Mesenchymal stem cell (in vitro differentiated cells and primary cell): Measurements from ENCODE around the gene PIK3CD.

Experiments used
- DNase-seq: peaks from one replicate; pipeline ENCODE4 v3.0.0-alpha.2; 2013
- H2AFZ ChIP-seq: one replicate; pipeline ENCODE4 v1.6.1; 2013; ENCODE audit warnings: low read depth, mild to moderate bottlenecking, control low read depth, inconsistent platforms, low read length, moderate library complexity
- H2AK5ac ChIP-seq: 2 replicates; pipeline ENCODE4 v1.6.1; 2013; ENCODE audit warnings: low read length, moderate library complexity, mild to moderate bottlenecking, inconsistent platforms; ENCODE audit not compliant: severe bottlenecking
- H2BK120ac ChIP-seq: one replicate; pipeline ENCODE4 v1.6.1; 2013; ENCODE audit warnings: low read depth, mild to moderate bottlenecking, inconsistent platforms, low read length, moderate library complexity
- H2BK12ac ChIP-seq, 2 experiments: one replicate each; pipeline ENCODE4 v1.6.1; 2013; ENCODE audit warnings: inconsistent platforms in 2 of 2, low read length in 2 of 2, mild to moderate bottlenecking in 2 of 2, moderate library complexity in 2 of 2, control low read depth in 1 of 2
- H2BK15ac ChIP-seq: one replicate; pipeline ENCODE4 v1.6.1; 2013; ENCODE audit warnings: mild to moderate bottlenecking, low read depth, inconsistent platforms; ENCODE audit not compliant: poor library complexity, severe bottlenecking
- H2BK5ac ChIP-seq: 2 replicates; pipeline ENCODE4 v1.6.1; 2013; ENCODE audit warnings: low read depth, mild to moderate bottlenecking, low read length, control low read depth, inconsistent platforms; ENCODE audit not compliant: poor library complexity, severe bottlenecking
- H3K14ac ChIP-seq, 2 experiments: one replicate each; pipeline ENCODE4 v1.6.1; 2013; ENCODE audit warnings: inconsistent platforms in 2 of 2, low read length in 2 of 2, control low read depth in 1 of 2, mild to moderate bottlenecking in 1 of 2, moderate library complexity in 1 of 2
- H3K18ac ChIP-seq, 2 experiments: one replicate each; pipeline ENCODE4 v1.6.1; 2013; ENCODE audit warnings: inconsistent platforms in 2 of 2, low read length in 2 of 2, control low read depth in 1 of 2, low read depth in 1 of 2, mild to moderate bottlenecking in 1 of 2
- H3K23ac ChIP-seq, 2 experiments: one replicate each; pipeline ENCODE4 v1.6.1; 2013; ENCODE audit warnings: inconsistent platforms in 2 of 2, low read length in 2 of 2, mild to moderate bottlenecking in 2 of 2, moderate library complexity in 2 of 2, control low read depth in 1 of 2
- H3K27ac ChIP-seq: 2 replicates; pipeline ENCODE4 v1.5.1; 2013; ENCODE audit warnings: mild to moderate bottlenecking, moderate library complexity, low read length, control low read depth, inconsistent platforms; ENCODE audit not compliant: poor library complexity, severe bottlenecking
- H3K27me3 ChIP-seq, 2 experiments: 2 replicates each; pipeline versions ENCODE4 v1.6.1 to v1.7.0; 2013; ENCODE audit warnings: low read length in 2 of 2, mild to moderate bottlenecking in 2 of 2, moderate library complexity in 2 of 2, control low read depth in 1 of 2, inconsistent platforms in 1 of 2; ENCODE audit not compliant: control insufficient read depth in 1 of 2, insufficient read depth in 1 of 2
- H3K36me3 ChIP-seq, 2 experiments: 2 replicates each; pipeline versions ENCODE4 v1.6.1 to v1.7.0; 2013; ENCODE audit warnings: low read length in 2 of 2, control low read depth in 1 of 2, inconsistent platforms in 1 of 2, low read depth in 1 of 2, mild to moderate bottlenecking in 1 of 2; ENCODE audit not compliant: insufficient read depth in 2 of 2, control insufficient read depth in 1 of 2
- H3K4ac ChIP-seq, 2 experiments: one replicate each; pipeline ENCODE4 v1.6.1; 2013; ENCODE audit warnings: inconsistent platforms in 2 of 2, low read length in 2 of 2, mild to moderate bottlenecking in 2 of 2, moderate library complexity in 2 of 2, control low read depth in 1 of 2, low read depth in 1 of 2
- H3K4me1 ChIP-seq: 2 replicates; pipeline ENCODE4 v1.6.1; 2013; ENCODE audit warnings: low read depth, low read length, control low read depth; ENCODE audit not compliant: control insufficient read depth, insufficient read depth
- H3K4me2 ChIP-seq: 2 replicates; pipeline ENCODE4 v1.6.1; 2013; ENCODE audit warnings: low read length, mild to moderate bottlenecking, inconsistent platforms; ENCODE audit not compliant: poor library complexity, severe bottlenecking
- H3K4me3 ChIP-seq, 2 experiments: 2 replicates each; pipeline versions ENCODE4 v1.5.1 to v1.7.0; 2013; ENCODE audit warnings: low read length in 2 of 2, mild to moderate bottlenecking in 2 of 2, control low read depth in 1 of 2, low read depth in 1 of 2; ENCODE audit not compliant: insufficient read depth in 1 of 2
- H3K79me1 ChIP-seq: replicated peaks from 2 replicates; pipeline ENCODE4 v1.6.1; 2013; ENCODE audit warnings: mild to moderate bottlenecking, control low read depth, low read length, inconsistent platforms; ENCODE audit not compliant: poor library complexity, severe bottlenecking
- H3K9ac ChIP-seq: 2 replicates; pipeline ENCODE4 v1.7.0; 2013; ENCODE audit warnings: mild to moderate bottlenecking, low read length, moderate library complexity
- H3K9me3 ChIP-seq: 2 replicates; pipeline ENCODE4 v1.7.0; 2013; ENCODE audit warnings: mild to moderate bottlenecking, low read length; ENCODE audit not compliant: control insufficient read depth
- H4K8ac ChIP-seq: one replicate; pipeline ENCODE4 v1.6.1; 2013; ENCODE audit warnings: inconsistent platforms, mild to moderate bottlenecking, low read length, moderate library complexity
- H4K91ac ChIP-seq: one replicate; pipeline ENCODE4 v1.6.1; 2013; ENCODE audit warnings: mild to moderate bottlenecking, low read length, inconsistent platforms
- WGBS: methylation state at CpG from one replicate; pipeline ENCODE4 v1.1.7; 2013; ENCODE audit warnings: mixed read lengths; 5-methylcytosine and 5-hydroxymethylcytosine counted together

The PIK3CD gene

GRCh38 chr1:9630331-9631111 lies 21.0 kb upstream of the PIK3CD start:
- H2BK120ac ChIP-seq: no peak overlapping the region
- H3K79me1 ChIP-seq: no peaks in the 10 kb centered on the region
- H3K4me3 ChIP-seq: no peak overlapping the region
- no peak overlapping the region for H4K91ac ChIP-seq
- no peak overlapping the region for H3K27ac ChIP-seq
- peaks cover 14% of the 10 kb centered on the region for H3K9me3 ChIP-seq
- no peak overlapping the region for H2BK12ac ChIP-seq
- H3K36me3 ChIP-seq: no peaks in the 10 kb centered on the region
- no peak for DNase-seq
- no peak overlapping the region for H3K14ac ChIP-seq
- H3K9ac ChIP-seq: no peak overlapping the region
- H4K8ac ChIP-seq: no peak overlapping the region
- no peak overlapping the region for H3K18ac ChIP-seq
- 89% methylated on average over 8 of the region's 8 CpGs for WGBS
- peaks cover 0 to 42% of the 10 kb centered on the region in 2 experiments for H3K27me3 ChIP-seq
- no peak overlapping the region for H2AK5ac ChIP-seq
- no peak overlapping the region for H3K23ac ChIP-seq
- H2BK5ac ChIP-seq: no peak overlapping the region
- no peak overlapping the region for H3K4me2 ChIP-seq
- no peak overlapping the region for H2AFZ ChIP-seq
- H2BK15ac ChIP-seq: no peak overlapping the region
- peaks cover 14% of the 10 kb centered on the region for H3K4me1 ChIP-seq
- no peak overlapping the region for H3K4ac ChIP-seq

- H3K18ac ChIP-seq: no peak overlapping the region
- H4K8ac ChIP-seq: no peak overlapping the region
- no peak overlapping the region for H2BK120ac ChIP-seq
- peaks cover 12% of the 10 kb centered on the region for H3K4me1 ChIP-seq
- H3K36me3 ChIP-seq: no peaks in the 10 kb centered on the region
- H2BK12ac ChIP-seq: no peak overlapping the region
- no peak for DNase-seq
- no peak overlapping the region for H3K4me3 ChIP-seq
- peaks cover 0 to 32% of the 10 kb centered on the region in 2 experiments for H3K27me3 ChIP-seq
- peaks cover 15% of the 10 kb centered on the region for H3K9me3 ChIP-seq
- WGBS: 80% methylated on average over 3 of the region's 3 CpGs
- no peak overlapping the region for H4K91ac ChIP-seq
- H2BK15ac ChIP-seq: no peak overlapping the region
- no peak overlapping the region for H3K23ac ChIP-seq
- no peak overlapping the region for H3K14ac ChIP-seq
- H2BK5ac ChIP-seq: no peak overlapping the region
- H2AFZ ChIP-seq: no peak overlapping the region
- H3K27ac ChIP-seq: no peak overlapping the region
- H3K79me1 ChIP-seq: no peaks in the 10 kb centered on the region
- no peak overlapping the region for H2AK5ac ChIP-seq
- no peak overlapping the region for H3K4ac ChIP-seq
- no peak overlapping the region for H3K9ac ChIP-seq
- no peak overlapping the region for H3K4me2 ChIP-seq
Observed at GRCh38 chr1:9631613-9632012, 19.9 kb upstream of the PIK3CD start.

GRCh38 chr1:9633493-9633892 lies 18.0 kb upstream of the PIK3CD start:
- 95% methylated on average over 5 of the region's 6 CpGs for WGBS

GRCh38 chr1:9634582-9634981 lies 16.9 kb upstream of the PIK3CD start:
- Histone ChIP-seq H3K79me1 (no peaks in the 10 kb centered on the region), H3K4me2 (no peak overlapping the region), H3K36me3 (no peaks in the 10 kb centered on the region), H2BK5ac (no peak overlapping the region), H3K4ac (no peak overlapping the region), H2BK12ac (no peak overlapping the region), H4K8ac (no peak overlapping the region), H3K27ac (no peak overlapping the region), H4K91ac (no peak overlapping the region), H3K4me1 (no peaks in the 10 kb centered on the region), H2BK120ac (no peak overlapping the region), H2BK15ac (no peak overlapping the region), H3K9ac (no peak overlapping the region), H3K4me3 (no peak overlapping the region), H2AK5ac (no peak overlapping the region), H3K27me3 (peaks cover 0 to 21% of the 10 kb centered on the region in 2 experiments), H3K18ac (no peak overlapping the region), H3K23ac (no peak overlapping the region), H2AFZ (no peak overlapping the region), H3K14ac (no peak overlapping the region), H3K9me3 (peaks cover 15% of the 10 kb centered on the region)
- 88% methylated on average over 1 of the region's 2 CpGs for WGBS
- DNase-seq: no peak

More at GRCh38 chr1:9633493-9633892, 18.0 kb upstream of the PIK3CD start:
- H3K4me3 ChIP-seq: no peak overlapping the region
- H4K8ac ChIP-seq: no peak overlapping the region
- H3K4me2 ChIP-seq: no peak overlapping the region
- peaks cover 15% of the 10 kb centered on the region for H3K9me3 ChIP-seq
- no peak overlapping the region for H2AK5ac ChIP-seq
- no peak overlapping the region for H3K27ac ChIP-seq
- no peak overlapping the region for H3K9ac ChIP-seq
- no peak overlapping the region for H4K91ac ChIP-seq
- peaks cover 7% of the 10 kb centered on the region for H3K4me1 ChIP-seq
- H3K14ac ChIP-seq: no peak overlapping the region
- no peak overlapping the region for H2BK120ac ChIP-seq
- peaks cover 0 to 21% of the 10 kb centered on the region in 2 experiments for H3K27me3 ChIP-seq
- no peaks in the 10 kb centered on the region for H3K36me3 ChIP-seq
- H2AFZ ChIP-seq: no peak overlapping the region
- no peak overlapping the region for H2BK12ac ChIP-seq
- no peak for DNase-seq
- no peaks in the 10 kb centered on the region for H3K79me1 ChIP-seq
- H3K23ac ChIP-seq: no peak overlapping the region
- H3K18ac ChIP-seq: no peak overlapping the region
- H3K4ac ChIP-seq: no peak overlapping the region
- no peak overlapping the region for H2BK5ac ChIP-seq
- no peak overlapping the region for H2BK15ac ChIP-seq
